GM11168 (cell line): ENCODE data around the gene INPP5K.
"Not testable (repeated sequence)": the region's sequence is repeated elsewhere in the genome, so short reads cannot be mapped to it uniquely, and the experiment has no call there.

Experiments
- in situ Hi-C: fragments of 300-500 bp; cut with MboI; formaldehyde crosslinking; loops from one replicate; pipeline ENCODE4 v1.12.0; 2022; ENCODE audit warnings: low sequenced_read_pairs; ENCODE audit not compliant: unreplicated experiment

The INPP5K gene

GRCh38 chr17:1516388-1517161 is at the start of gene INPP5K:
TSS of gene INPP5K (minus strand) at chr17:1516612. CDS start at chr17:1516499, 113 bp downstream.
- in situ Hi-C loops: loop anchor here (10.0 kb wide), 1 partner anchor 242 kb away; the partner anchor contains the start of genes BHLHA9 and TRARG1

GRCh38 chr17:1565877-1566276 is 49.5 kb upstream of the INPP5K start:
- in situ Hi-C loops: no loop called here

- in situ Hi-C loops: no loop called here
These were observed 47.6 kb upstream of the INPP5K start for GRCh38 chr17:1563786-1564613.

GRCh38 chr17:1563471-1563785 is 47.0 kb upstream of the INPP5K start:
- in situ Hi-C loops: not testable (repeated sequence)

- in situ Hi-C loops: no loop called here
These were observed 45.8 kb upstream of the INPP5K start for GRCh38 chr17:1562176-1562643.

GRCh38 chr17:1561420-1562175 is 45.2 kb upstream of the INPP5K start:
- in situ Hi-C loops: no loop called here

GRCh38 chr17:1560858-1561355 is 44.5 kb upstream of the INPP5K start:
- in situ Hi-C loops: no loop called here

GRCh38 chr17:1560101-1560857 is 43.9 kb upstream of the INPP5K start:
- in situ Hi-C loops: no loop called here

GRCh38 chr17:1559047-1560043 is 42.9 kb upstream of the INPP5K start:
- in situ Hi-C loops: no loop called here

- in situ Hi-C loops: no loop called here
These were observed 42.0 kb upstream of the INPP5K start for GRCh38 chr17:1558401-1558800.

- in situ Hi-C loops: no loop called here
These were observed 41.1 kb upstream of the INPP5K start for GRCh38 chr17:1557355-1558095.

GRCh38 chr17:1555651-1556471 is 39.4 kb upstream of the INPP5K start:
- in situ Hi-C loops: no loop called here

GRCh38 chr17:1554751-1555540 is 38.5 kb upstream of the INPP5K start:
- in situ Hi-C loops: no loop called here

- in situ Hi-C loops: no loop called here
These were observed 37.2 kb upstream of the INPP5K start for GRCh38 chr17:1553354-1554266.

GRCh38 chr17:1552932-1553331 is 36.5 kb upstream of the INPP5K start:
- in situ Hi-C loops: no loop called here
